SK-N-SH treated with all-trans-retinoic acid at 6 μM for 48 hours (cell line): ENCODE data around the gene PPARGC1A.

Experiments used
- BACH2 ChIP-seq: fragments of 250-450 bp; sonication (Bioruptor Pico); IDR thresholded peaks from 2 replicates; pipeline ENCODE4 v1.9.0; 2021; ENCODE audit warnings: mild to moderate bottlenecking, borderline replicate concordance
- GLIS3 ChIP-seq: fragments of 250-450 bp; sonication (Bioruptor Pico); IDR thresholded peaks from 2 replicates; pipeline ENCODE4 v1.5.0; 2020; ENCODE audit warnings: mild to moderate bottlenecking, moderate library complexity
- RARB ChIP-seq: fragments of 250-450 bp; sonication (Bioruptor Pico); IDR thresholded peaks from 2 replicates; pipeline ENCODE4 v1.8.0; 2021; ENCODE audit warnings: mild to moderate bottlenecking, moderate library complexity
- TOX ChIP-seq: fragments of 250-450 bp; sonication (Bioruptor Pico); IDR thresholded peaks from 2 replicates; pipeline ENCODE4 v1.8.0; 2021; ENCODE audit warnings: mild to moderate bottlenecking, moderate library complexity, borderline replicate concordance
- ZFP30 ChIP-seq: fragments of 450-650 bp; formaldehyde crosslinking; IDR thresholded peaks from 2 replicates; pipeline ENCODE4 v1.5.0; 2022; ENCODE audit warnings: mild to moderate bottlenecking, moderate library complexity
- ZNF8 ChIP-seq: fragments of 450-650 bp; formaldehyde crosslinking; IDR thresholded peaks from 2 replicates; pipeline ENCODE4 v1.5.0; 2020; ENCODE audit warnings: mild to moderate bottlenecking, moderate library complexity
- TF ChIP-seq, protein P1 (sequence below): fragments of 250-450 bp; sonication (Bioruptor Pico); IDR thresholded peaks from 2 replicates; pipeline ENCODE4 v1.5.1; 2020; ENCODE audit warnings: low read depth, mild to moderate bottlenecking, moderate library complexity

DNA sequence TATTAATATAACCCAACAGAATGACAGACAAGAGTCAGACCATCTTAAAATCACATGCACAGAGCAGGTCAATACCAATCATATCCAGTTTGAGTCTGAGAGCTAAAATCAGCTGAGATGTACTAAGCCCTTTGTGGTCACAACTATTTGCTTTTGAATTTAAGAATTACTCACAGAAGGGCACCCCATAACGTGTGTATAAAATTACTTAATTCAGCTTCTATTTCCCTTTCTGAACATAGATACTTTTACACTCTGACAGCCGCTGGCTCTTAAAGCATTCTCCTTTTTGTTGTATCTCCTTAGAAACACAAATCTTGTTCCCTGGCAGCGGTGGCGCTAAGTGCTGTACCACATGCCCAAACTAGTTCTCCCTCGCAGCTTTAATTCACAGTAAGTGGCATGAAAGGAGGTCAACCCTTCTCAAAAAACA lies 14.8 kb upstream of the PPARGC1A start:
- TF ChIP-seq, protein P1, sequence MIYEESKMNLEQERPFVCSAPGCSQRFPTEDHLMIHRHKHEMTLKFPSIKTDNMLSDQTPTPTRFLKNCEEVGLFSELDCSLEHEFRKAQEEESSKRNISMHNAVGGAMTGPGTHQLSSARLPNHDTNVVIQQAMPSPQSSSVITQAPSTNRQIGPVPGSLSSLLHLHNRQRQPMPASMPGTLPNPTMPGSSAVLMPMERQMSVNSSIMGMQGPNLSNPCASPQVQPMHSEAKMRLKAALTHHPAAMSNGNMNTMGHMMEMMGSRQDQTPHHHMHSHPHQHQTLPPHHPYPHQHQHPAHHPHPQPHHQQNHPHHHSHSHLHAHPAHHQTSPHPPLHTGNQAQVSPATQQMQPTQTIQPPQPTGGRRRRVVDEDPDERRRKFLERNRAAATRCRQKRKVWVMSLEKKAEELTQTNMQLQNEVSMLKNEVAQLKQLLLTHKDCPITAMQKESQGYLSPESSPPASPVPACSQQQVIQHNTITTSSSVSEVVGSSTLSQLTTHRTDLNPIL = no peak
- no peak for TF ChIP-seq TOX
- TF ChIP-seq ZFP30 (CRISPR knock-in tag) = no peak
- no peak for TF ChIP-seq RARB (CRISPR knock-in tag)
- no peak for TF ChIP-seq GLIS3
- TF ChIP-seq BACH2 (CRISPR knock-in tag) = no peak
- TF ChIP-seq ZNF8 (CRISPR knock-in tag) = no peak
